ENCODE results near the gene ATXN10. TPM values are rescaled to one million over a fixed set of nuclear protein-coding genes. Genes with fewer than 3 reads are reported as not detected.

The ATXN10 gene
- total RNA-seq, 1 experiment from 2014 or later, result 135 TPM

DNA sequence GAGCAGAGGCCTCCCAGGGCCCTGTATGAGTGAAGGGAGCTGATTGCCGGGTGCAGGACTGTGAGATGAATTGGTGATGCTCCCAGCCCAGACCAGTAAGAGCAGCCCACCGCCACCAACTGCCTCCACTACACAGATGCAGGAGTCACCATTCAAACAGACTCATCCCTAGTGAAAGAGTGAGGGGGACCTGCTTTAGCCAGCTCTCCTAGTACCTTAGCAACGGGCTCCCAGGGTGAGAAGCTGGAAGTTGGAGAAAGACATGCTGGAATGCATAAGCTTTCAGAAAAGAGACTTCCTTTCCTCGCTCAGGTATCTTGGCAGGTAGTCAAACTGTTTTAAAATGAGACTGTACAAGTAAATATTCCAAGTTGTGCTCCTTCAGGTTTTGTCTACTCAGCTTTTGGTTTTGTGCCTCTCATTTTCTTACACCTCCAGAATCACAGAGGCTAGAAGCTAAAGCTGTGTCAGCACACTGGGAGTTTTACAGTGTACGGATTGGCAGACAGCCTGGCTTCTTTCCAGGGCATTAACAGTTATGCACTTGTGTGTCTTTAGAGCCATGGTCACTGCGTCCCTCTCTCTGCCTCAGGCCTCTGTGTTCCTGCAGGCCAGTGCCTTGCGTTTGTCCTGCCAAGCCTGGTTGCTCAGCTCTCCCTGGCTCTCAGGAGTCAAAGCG is 146.2 kb downstream of the ATXN10 start:
- H3K9ac ChIP-seq (ENCODE audit: low read length), result no peak overlapping the region
- CTCF ChIA-PET, result no interaction called here
- H3K4me1 ChIP-seq (ENCODE audit: control insufficient read depth in 1 of 2, insufficient read depth in 2 of 2, low read length in 2 of 2), result no peaks in the 10 kb centered on the region
- H2AFZ ChIP-seq (ENCODE audit: low read depth, low read length, poor library complexity, severe bottlenecking), result no peak overlapping the region
- intact Hi-C loops (cut with micrococcal nuclease), result no loop called here
- RAD21 ChIA-PET (ENCODE audit: low non-redundant PET in 1 of 2, low total read pairs in 2 of 2, uncharacterized antibody in 2 of 2, unreplicated experiment in 2 of 2), result no interaction called here
- no peak for ATAC-seq
- H3K79me2 ChIP-seq (ENCODE audit: insufficient read depth, low read length), result no peaks in the 10 kb centered on the region
- H3K9me3 ChIP-seq (ENCODE audit: control insufficient read depth in 1 of 2, insufficient read depth in 1 of 2, low read depth in 1 of 2, low read length in 2 of 2), result no peaks in the 10 kb centered on the region
- H3K9me2 ChIP-seq (ENCODE audit: insufficient read depth), result no peaks in the 10 kb centered on the region
- no peaks in the 10 kb centered on the region for H3K36me3 ChIP-seq (ENCODE audit: control insufficient read depth in 1 of 2, insufficient read depth in 2 of 2, low read length in 2 of 2)
- no peak for DNase-seq (ENCODE audit: low read depth, low spot score)
- POLR2A ChIA-PET, result no interaction called here
- H4K20me1 ChIP-seq (ENCODE audit: insufficient read depth), result no peaks in the 10 kb centered on the region
- no peaks in the 10 kb centered on the region for H3K27me3 ChIP-seq (ENCODE audit: insufficient read depth, low read length)
- no peak overlapping the region for H3K27ac ChIP-seq (ENCODE audit: low read depth, low read length)
- no peak overlapping the region for H3K4me2 ChIP-seq (ENCODE audit: low read length)
- TF ChIP-seq, protein P1, sequence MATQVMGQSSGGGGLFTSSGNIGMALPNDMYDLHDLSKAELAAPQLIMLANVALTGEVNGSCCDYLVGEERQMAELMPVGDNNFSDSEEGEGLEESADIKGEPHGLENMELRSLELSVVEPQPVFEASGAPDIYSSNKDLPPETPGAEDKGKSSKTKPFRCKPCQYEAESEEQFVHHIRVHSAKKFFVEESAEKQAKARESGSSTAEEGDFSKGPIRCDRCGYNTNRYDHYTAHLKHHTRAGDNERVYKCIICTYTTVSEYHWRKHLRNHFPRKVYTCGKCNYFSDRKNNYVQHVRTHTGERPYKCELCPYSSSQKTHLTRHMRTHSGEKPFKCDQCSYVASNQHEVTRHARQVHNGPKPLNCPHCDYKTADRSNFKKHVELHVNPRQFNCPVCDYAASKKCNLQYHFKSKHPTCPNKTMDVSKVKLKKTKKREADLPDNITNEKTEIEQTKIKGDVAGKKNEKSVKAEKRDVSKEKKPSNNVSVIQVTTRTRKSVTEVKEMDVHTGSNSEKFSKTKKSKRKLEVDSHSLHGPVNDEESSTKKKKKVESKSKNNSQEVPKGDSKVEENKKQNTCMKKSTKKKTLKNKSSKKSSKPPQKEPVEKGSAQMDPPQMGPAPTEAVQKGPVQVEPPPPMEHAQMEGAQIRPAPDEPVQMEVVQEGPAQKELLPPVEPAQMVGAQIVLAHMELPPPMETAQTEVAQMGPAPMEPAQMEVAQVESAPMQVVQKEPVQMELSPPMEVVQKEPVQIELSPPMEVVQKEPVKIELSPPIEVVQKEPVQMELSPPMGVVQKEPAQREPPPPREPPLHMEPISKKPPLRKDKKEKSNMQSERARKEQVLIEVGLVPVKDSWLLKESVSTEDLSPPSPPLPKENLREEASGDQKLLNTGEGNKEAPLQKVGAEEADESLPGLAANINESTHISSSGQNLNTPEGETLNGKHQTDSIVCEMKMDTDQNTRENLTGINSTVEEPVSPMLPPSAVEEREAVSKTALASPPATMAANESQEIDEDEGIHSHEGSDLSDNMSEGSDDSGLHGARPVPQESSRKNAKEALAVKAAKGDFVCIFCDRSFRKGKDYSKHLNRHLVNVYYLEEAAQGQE (IDR thresholded peaks at IDR 0.05; ENCODE audit: low read depth), result no peak
- no peak for TF ChIP-seq ZFX (IDR thresholded peaks at IDR 0.05)
- no peak for TF ChIP-seq FOSL1 (IDR thresholded peaks at IDR 0.05; ENCODE audit: low read depth)
- no peak for TF ChIP-seq CEBPB (IDR thresholded peaks at IDR 0.05; ENCODE audit: low read depth)
- no peak for TF ChIP-seq JUND (IDR thresholded peaks at IDR 0.05)
- TF ChIP-seq YY1 (IDR thresholded peaks at IDR 0.05; ENCODE audit: extremely low read depth, insufficient replicate concordance, low read depth, low read length), result no peak
- TF ChIP-seq SP1 (IDR thresholded peaks at IDR 0.05; ENCODE audit: low read depth), result no peak
- TF ChIP-seq, protein P2, sequence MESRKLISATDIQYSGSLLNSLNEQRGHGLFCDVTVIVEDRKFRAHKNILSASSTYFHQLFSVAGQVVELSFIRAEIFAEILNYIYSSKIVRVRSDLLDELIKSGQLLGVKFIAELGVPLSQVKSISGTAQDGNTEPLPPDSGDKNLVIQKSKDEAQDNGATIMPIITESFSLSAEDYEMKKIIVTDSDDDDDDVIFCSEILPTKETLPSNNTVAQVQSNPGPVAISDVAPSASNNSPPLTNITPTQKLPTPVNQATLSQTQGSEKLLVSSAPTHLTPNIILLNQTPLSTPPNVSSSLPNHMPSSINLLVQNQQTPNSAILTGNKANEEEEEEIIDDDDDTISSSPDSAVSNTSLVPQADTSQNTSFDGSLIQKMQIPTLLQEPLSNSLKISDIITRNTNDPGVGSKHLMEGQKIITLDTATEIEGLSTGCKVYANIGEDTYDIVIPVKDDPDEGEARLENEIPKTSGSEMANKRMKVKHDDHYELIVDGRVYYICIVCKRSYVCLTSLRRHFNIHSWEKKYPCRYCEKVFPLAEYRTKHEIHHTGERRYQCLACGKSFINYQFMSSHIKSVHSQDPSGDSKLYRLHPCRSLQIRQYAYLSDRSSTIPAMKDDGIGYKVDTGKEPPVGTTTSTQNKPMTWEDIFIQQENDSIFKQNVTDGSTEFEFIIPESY (IDR thresholded peaks at IDR 0.05; ENCODE audit: extremely low read depth, insufficient replicate concordance, low read length), result no peak
- TF ChIP-seq POLR2A (IDR thresholded peaks at IDR 0.05; ENCODE audit: borderline replicate concordance, extremely low read depth, insufficient read depth, insufficient read length), result no peak
- no peak for TF ChIP-seq EZH2phosphoT487 (IDR thresholded peaks at IDR 0.05; ENCODE audit: borderline replicate concordance)
- TF ChIP-seq SRF (IDR thresholded peaks at IDR 0.05; ENCODE audit: low read depth), result no peak
- TF ChIP-seq, protein P3, sequence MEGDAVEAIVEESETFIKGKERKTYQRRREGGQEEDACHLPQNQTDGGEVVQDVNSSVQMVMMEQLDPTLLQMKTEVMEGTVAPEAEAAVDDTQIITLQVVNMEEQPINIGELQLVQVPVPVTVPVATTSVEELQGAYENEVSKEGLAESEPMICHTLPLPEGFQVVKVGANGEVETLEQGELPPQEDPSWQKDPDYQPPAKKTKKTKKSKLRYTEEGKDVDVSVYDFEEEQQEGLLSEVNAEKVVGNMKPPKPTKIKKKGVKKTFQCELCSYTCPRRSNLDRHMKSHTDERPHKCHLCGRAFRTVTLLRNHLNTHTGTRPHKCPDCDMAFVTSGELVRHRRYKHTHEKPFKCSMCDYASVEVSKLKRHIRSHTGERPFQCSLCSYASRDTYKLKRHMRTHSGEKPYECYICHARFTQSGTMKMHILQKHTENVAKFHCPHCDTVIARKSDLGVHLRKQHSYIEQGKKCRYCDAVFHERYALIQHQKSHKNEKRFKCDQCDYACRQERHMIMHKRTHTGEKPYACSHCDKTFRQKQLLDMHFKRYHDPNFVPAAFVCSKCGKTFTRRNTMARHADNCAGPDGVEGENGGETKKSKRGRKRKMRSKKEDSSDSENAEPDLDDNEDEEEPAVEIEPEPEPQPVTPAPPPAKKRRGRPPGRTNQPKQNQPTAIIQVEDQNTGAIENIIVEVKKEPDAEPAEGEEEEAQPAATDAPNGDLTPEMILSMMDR (IDR thresholded peaks at IDR 0.05 in 2 of 3, conservative IDR thresholded peaks at IDR 0.05 in 1 of 3; ENCODE audit: borderline replicate concordance in 1 of 3, insufficient read depth in 1 of 3, low read depth in 2 of 3, low read length in 2 of 3), result no peak
- no peak overlapping the region for H3K4me3 ChIP-seq (replicated peaks in 1 of 2; ENCODE audit: low read depth in 1 of 2, low read length in 2 of 2)
- no TSS peak for BruUV-seq (replicated peaks)
